Thoracic aorta (tissue), 2 donors: ENCODE measurements around the gene NABP2. TPM values are rescaled to one million over a fixed set of nuclear protein-coding genes. Genes with fewer than 3 reads are reported as not detected.
"Not testable (repeated sequence)": the region's sequence is repeated elsewhere in the genome, so short reads cannot be mapped to it uniquely, and the experiment has no call there.

ENCODE experiments used
- ATAC-seq: fragments of 150-250 bp; one replicate; pipeline ENCODE4 v1.8.0; 2017; ENCODE audit warnings: low read depth; ENCODE audit not compliant: insufficient number of reproducible peaks, low FRiP score
- DNase-seq: peaks from one replicate; pipeline ENCODE4 v3.0.0-alpha.2; 2020; ENCODE audit warnings: low spot score
- H3K27ac ChIP-seq, 2 donors: fragments of 200-600 bp; sonication (generic); 1 replicate in 1 of 2; 2 replicates in 1 of 2; pipeline ENCODE4 v1.5.1; 2016; ENCODE audit warnings: mild to moderate bottlenecking in 2 of 2, moderate library complexity in 2 of 2
- H3K27me3 ChIP-seq: fragments of 200-600 bp; sonication (generic); replicated peaks from 2 replicates; pipeline ENCODE4 v1.6.0; 2016; ENCODE audit warnings: mild to moderate bottlenecking; ENCODE audit not compliant: insufficient read depth
- H3K36me3 ChIP-seq: fragments of 200-600 bp; sonication (generic); one replicate; pipeline ENCODE4 v1.5.1; 2016
- H3K4me1 ChIP-seq, 2 donors: fragments of 200-600 bp; sonication (generic); 1 replicate in 1 of 2; 2 replicates in 1 of 2; pipeline versions ENCODE4 v1.5.1 to v1.6.0; 2016; ENCODE audit warnings: low read depth in 2 of 2, mild to moderate bottlenecking in 1 of 2; ENCODE audit not compliant: control insufficient read depth in 1 of 2
- H3K4me3 ChIP-seq: fragments of 200-600 bp; sonication (generic); 2 replicates; pipeline ENCODE4 v1.5.1; 2016; ENCODE audit warnings: mild to moderate bottlenecking
- H3K9me3 ChIP-seq: fragments of 200-600 bp; sonication (generic); 2 replicates; pipeline ENCODE4 v1.5.1; 2016
- total RNA-seq, 2 donors: library from RNA; depleted of rRNA; stranded (reverse); fragments of >200 nt; gene quantifications; one replicate each; pipeline versions ENCODE4 v1.1.0 to v1.2.3, GENCODE V29; 2016
- TF ChIP-seq, protein P1 (sequence below): fragments of 200-600 bp; sonication (generic); IDR thresholded peaks from one replicate; pipeline ENCODE4 v1.5.1; 2019; ENCODE audit warnings: antibody characterized with exemption

NABP2 gene
- total RNA-seq, 2 donors from 2014 or later, result 8.7 to 17.2 TPM

DNA sequence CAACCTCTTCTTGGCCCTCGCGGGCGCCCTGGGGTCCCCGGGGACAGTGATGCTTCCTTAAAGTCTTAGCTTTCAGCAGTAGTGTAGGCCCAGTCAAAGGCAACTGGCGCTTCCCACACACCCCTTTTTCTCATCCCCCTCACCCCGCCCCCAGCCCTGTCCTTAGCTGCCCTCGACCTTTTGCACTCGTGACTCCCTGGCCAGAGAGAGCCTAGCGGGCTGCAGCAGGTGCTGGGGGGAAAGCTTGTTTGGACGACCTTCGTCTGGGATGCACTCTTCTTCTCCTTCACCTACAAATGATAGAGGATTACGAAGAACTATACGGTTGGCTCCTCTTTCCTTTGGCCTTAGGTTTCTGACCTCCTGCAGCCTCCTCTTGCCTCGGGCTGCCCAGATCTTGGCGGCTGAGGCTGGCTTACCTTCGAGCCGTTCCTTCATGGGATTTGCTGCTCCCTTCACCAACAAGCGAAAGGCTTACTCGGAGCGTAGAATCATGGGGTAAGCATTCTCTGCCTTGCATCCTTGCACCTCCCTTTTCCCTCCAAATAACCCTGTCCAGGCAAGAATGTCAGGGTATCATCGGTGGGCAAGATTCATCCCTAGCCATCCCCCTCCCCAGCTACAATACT lies 43.4 kb downstream of the NABP2 start:
- peak overlapping the region; percentile 98 for H3K4me3 ChIP-seq
- TF ChIP-seq, protein P1, sequence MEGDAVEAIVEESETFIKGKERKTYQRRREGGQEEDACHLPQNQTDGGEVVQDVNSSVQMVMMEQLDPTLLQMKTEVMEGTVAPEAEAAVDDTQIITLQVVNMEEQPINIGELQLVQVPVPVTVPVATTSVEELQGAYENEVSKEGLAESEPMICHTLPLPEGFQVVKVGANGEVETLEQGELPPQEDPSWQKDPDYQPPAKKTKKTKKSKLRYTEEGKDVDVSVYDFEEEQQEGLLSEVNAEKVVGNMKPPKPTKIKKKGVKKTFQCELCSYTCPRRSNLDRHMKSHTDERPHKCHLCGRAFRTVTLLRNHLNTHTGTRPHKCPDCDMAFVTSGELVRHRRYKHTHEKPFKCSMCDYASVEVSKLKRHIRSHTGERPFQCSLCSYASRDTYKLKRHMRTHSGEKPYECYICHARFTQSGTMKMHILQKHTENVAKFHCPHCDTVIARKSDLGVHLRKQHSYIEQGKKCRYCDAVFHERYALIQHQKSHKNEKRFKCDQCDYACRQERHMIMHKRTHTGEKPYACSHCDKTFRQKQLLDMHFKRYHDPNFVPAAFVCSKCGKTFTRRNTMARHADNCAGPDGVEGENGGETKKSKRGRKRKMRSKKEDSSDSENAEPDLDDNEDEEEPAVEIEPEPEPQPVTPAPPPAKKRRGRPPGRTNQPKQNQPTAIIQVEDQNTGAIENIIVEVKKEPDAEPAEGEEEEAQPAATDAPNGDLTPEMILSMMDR, result no peak
- H3K27ac ChIP-seq, result peak overlapping the region; percentile 95 to 98
- ATAC-seq (no peak), DNase-seq (no peak)
- H3K36me3 ChIP-seq, result peaks cover 3% of the 10 kb centered on the region
- peaks cover 10 to 23% of the 10 kb centered on the region in 2 donors for H3K4me1 ChIP-seq
- H3K9me3 ChIP-seq, result no peaks in the 10 kb centered on the region
- no peaks in the 10 kb centered on the region for H3K27me3 ChIP-seq

DNA sequence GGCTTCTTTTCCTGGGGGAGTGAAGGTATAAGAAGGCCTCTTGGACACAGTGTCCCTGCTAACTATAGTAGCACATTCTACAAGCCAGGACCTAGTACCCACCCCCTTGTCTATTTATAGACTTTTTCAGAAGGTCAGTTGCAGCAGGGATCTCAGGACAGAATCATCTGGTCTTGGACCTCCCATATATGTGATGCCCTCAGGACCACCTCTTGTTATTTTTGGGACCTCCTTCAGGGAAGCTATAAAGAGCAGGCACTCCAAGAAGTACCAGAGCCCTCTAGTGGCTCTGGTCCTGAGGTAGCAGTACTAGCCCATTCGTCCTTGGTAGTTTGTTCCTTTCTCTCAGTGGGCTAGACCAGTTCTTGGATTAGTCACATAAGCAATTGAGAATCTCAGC lies 46.9 kb downstream of the NABP2 start:
- H3K36me3 ChIP-seq, result peaks cover 32% of the 10 kb centered on the region
- peak overlapping the region; percentile 10 to 45 for H3K27ac ChIP-seq
- peaks cover 10 to 23% of the 10 kb centered on the region in 2 donors for H3K4me1 ChIP-seq
- H3K9me3 ChIP-seq, result no peaks in the 10 kb centered on the region
- ATAC-seq, result no peak
- TF ChIP-seq, protein P1, result peak; percentile 36
- no peaks in the 10 kb centered on the region for H3K27me3 ChIP-seq
- no peak overlapping the region for H3K4me3 ChIP-seq
- no peak for DNase-seq

DNA sequence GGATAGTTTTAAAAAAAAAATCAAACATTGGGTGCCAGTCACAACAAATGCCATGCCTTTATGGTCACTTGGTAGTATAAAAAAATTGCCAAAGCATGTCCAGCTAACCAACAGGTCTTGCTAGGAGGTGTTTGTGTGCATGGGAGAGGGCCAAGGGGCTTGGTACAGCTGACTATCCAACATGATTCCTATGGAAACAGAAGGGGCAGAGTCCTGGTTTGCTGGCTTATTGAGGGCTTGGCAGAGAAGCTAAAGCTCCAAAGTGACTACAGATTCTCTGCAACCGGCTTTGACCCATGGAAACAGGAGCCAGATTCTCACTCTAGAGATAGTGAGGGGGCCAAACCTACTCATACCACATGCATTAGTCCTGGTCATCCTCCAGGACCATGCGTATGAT lies 48.3 kb downstream of the NABP2 start:
- Histone ChIP-seq H3K36me3 (peaks cover 41% of the 10 kb centered on the region), H3K4me1 (peaks cover 5 to 21% of the 10 kb centered on the region in 2 donors)
- H3K4me3 ChIP-seq, DNase-seq, ATAC-seq, H3K27me3 ChIP-seq, H3K9me3 ChIP-seq, H3K27ac ChIP-seq: not testable (repeated sequence)

DNA sequence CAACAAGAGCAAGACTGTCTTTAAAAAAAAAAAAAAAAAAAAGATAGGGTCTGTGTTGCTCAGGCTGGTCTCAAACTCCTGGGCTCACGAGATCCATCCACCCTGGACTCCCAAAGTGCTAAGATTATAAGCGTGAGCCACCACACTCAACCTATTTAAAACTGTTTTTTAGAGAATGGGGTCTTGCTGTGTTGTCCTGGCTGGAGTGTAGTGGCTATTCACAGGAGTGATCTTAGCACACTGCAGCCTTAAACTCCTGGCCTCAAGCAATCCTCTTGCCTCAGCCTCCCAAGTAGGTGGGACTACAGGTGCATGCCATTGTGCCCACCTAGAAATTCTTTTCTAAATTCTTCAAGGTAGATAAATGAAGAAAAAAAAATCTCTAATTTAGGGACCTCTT lies 50.2 kb downstream of the NABP2 start:
- H3K9me3 ChIP-seq, result no peaks in the 10 kb centered on the region
- TF ChIP-seq, protein P1, result no peak

DNA sequence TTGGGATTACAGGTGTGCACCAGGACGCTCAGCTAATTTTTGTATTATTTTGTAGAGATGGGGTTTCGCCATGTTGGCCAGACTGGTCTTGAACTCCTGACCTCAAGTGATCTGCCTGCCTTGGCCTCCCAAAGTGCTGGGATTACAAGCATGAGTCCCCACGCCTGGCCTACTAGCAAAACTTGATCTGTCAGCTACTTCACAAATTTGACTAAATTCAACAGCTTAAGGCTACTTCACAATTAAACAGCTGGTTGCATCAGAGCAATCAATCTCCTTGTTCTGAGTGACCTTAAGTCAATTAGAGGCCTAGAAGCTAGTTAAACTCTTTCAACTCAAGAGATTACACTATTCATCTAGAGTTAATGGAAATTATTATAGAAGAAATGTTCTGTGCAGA lies 54.8 kb downstream of the NABP2 start:
- no peak overlapping the region for H3K27ac ChIP-seq
- H3K4me1 ChIP-seq, result no peaks in the 10 kb centered on the region
- TF ChIP-seq, protein P1, result no peak

More for the DNA sequence above, 50.2 kb downstream of the NABP2 start:
- no peak overlapping the region for H3K27ac ChIP-seq
- DNase-seq (no peak), ATAC-seq (no peak)
- H3K4me3 ChIP-seq, result no peak overlapping the region
- peaks cover 52% of the 10 kb centered on the region for H3K36me3 ChIP-seq
- H3K4me1 ChIP-seq, result peaks cover 0 to 16% of the 10 kb centered on the region in 2 donors
- no peaks in the 10 kb centered on the region for H3K27me3 ChIP-seq

More for the DNA sequence above, 54.8 kb downstream of the NABP2 start:
- no peaks in the 10 kb centered on the region for H3K9me3 ChIP-seq
- peaks cover 71% of the 10 kb centered on the region for H3K36me3 ChIP-seq
- ATAC-seq (no peak), DNase-seq (no peak)
- H3K27me3 ChIP-seq, result no peaks in the 10 kb centered on the region
- no peak overlapping the region for H3K4me3 ChIP-seq

Other genes starting within 250 kb of the NABP2 start
- 10 to 100 TPM; 17.6 to 20.6 TPM for gene SUOX, start 227.1 kb upstream of the NABP2 start, total RNA-seq
- 1 to 10 TPM; 4.5 to 7.6 TPM for gene IKZF4, start 203.3 kb upstream of the NABP2 start, total RNA-seq
- gene RPS26, start 182.4 kb upstream of the NABP2 start, total RNA-seq, result 1,000 to 10,000 TPM in 1 of 2 donors, 100 to 1,000 TPM in 1; 103 to 1,114 TPM
- 1 to 10 TPM; 1.1 to 3.2 TPM for gene ERBB3, start 144.2 kb upstream of the NABP2 start, total RNA-seq
- gene PA2G4, start 119.8 kb upstream of the NABP2 start, total RNA-seq, result 100 to 1,000 TPM in 1 of 2 donors, 10 to 100 TPM in 1; 53.2 to 111 TPM
- 1,000 to 10,000 TPM in 1 of 2 donors, 100 to 1,000 TPM in 1; 923 to 1,490 TPM for gene RPL41, start 107.7 kb upstream of the NABP2 start, total RNA-seq
- 1 to 10 TPM; 4.1 to 7.1 TPM for gene ZC3H10, start 106.1 kb upstream of the NABP2 start, total RNA-seq
- 100 to 1,000 TPM; 113 to 128 TPM for gene ESYT1, start 96.1 kb upstream of the NABP2 start, total RNA-seq
- 10 to 100 TPM; 17.1 to 19.1 TPM for gene MYL6B, start 71.8 kb upstream of the NABP2 start, total RNA-seq
- gene MYL6, start 66.0 kb upstream of the NABP2 start, total RNA-seq, result 1,000 to 10,000 TPM; 1,762 to 3,064 TPM
- 100 to 1,000 TPM in 1 of 2 donors, 10 to 100 TPM in 1; 68.6 to 109 TPM for gene SMARCC2, start 34.9 kb upstream of the NABP2 start, total RNA-seq
- 10 to 100 TPM; 66.6 to 76.5 TPM for gene RNF41, start 2.4 kb upstream of the NABP2 start, total RNA-seq
- not detected for gene SLC39A5, start 5.7 kb downstream of the NABP2 start, total RNA-seq
- gene ANKRD52, start 34.0 kb downstream of the NABP2 start, total RNA-seq, result 10 to 100 TPM; 30.9 to 36.3 TPM
- gene COQ10A, start 42.6 kb downstream of the NABP2 start, total RNA-seq, result 10 to 100 TPM; 14.6 to 26.3 TPM
- 100 to 1,000 TPM; 120 to 143 TPM for gene CS, start 76.0 kb downstream of the NABP2 start, total RNA-seq
- gene CNPY2, start 91.6 kb downstream of the NABP2 start, total RNA-seq, result 10 to 100 TPM; 72.0 to 85.1 TPM
- 10 to 100 TPM; 39.8 to 42.7 TPM for gene PAN2, start 109.7 kb downstream of the NABP2 start, total RNA-seq
- not detected for gene IL23A, start 114.5 kb downstream of the NABP2 start, total RNA-seq
- gene STAT2, start 135.8 kb downstream of the NABP2 start, total RNA-seq, result 100 to 1,000 TPM; 161 to 192 TPM
- gene APOF, start 138.5 kb downstream of the NABP2 start, total RNA-seq, result not detected
- 1 to 10 TPM; 3.0 to 4.4 TPM for gene TIMELESS, start 225.1 kb downstream of the NABP2 start, total RNA-seq
- gene MIP, start 230.3 kb downstream of the NABP2 start, total RNA-seq, result not detected
- 1 to 10 TPM; 2.3 to 5.8 TPM for gene SPRYD4, start 244.2 kb downstream of the NABP2 start, total RNA-seq